ENCODE data around the gene SUFU. TPM values are rescaled to one million over a fixed set of nuclear protein-coding genes. Genes with fewer than 3 reads are reported as not detected.

SUFU gene
- total RNA-seq, 4 donors from 2014 or later = 5.0 to 8.9 (median 6.8) TPM

DNA sequence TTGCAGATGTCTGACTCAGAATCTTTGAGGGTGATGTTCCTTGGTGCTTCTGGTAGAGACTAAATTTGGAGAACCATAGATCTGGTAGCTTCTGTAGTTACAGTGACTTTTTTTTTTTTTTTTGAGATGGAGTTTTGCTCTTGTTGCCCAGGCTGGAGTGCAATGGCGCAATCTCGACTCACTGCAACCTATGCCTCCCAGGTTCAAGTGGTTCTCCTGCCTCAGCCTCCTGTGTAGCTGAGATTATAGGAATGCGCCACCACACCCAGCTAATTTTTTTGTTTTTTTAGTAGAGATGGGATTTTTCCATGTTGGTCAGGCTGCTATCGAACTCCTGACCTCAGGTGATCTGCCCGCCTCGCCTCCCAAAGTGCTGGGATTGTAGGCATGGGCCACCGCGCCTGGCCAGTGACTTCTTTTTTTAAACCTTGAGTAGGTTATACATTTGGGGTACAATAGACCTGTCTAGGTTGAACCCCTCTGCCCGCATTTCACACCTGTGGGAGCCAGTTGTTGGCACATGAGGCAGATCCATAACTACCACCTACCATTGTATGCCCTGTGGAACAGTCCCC is 47.0 kb downstream of the SUFU start:
- no peak for DNase-seq
- Histone ChIP-seq H3K4me1 (peaks cover 0 to 18% (median 8%) of the 10 kb centered on the region in 3 donors), H3K4me3 (no peak overlapping the region), H3K27ac (no peak overlapping the region), H3K27me3 (no peaks in the 10 kb centered on the region), H3K9me3 (no peaks in the 10 kb centered on the region), H3K36me3 (peaks cover 0 to 34% (median 0%) of the 10 kb centered on the region in 3 donors)
- TF ChIP-seq POLR2A (IDR thresholded peaks at IDR 0.05) = no peak
- TF ChIP-seq, protein P1, sequence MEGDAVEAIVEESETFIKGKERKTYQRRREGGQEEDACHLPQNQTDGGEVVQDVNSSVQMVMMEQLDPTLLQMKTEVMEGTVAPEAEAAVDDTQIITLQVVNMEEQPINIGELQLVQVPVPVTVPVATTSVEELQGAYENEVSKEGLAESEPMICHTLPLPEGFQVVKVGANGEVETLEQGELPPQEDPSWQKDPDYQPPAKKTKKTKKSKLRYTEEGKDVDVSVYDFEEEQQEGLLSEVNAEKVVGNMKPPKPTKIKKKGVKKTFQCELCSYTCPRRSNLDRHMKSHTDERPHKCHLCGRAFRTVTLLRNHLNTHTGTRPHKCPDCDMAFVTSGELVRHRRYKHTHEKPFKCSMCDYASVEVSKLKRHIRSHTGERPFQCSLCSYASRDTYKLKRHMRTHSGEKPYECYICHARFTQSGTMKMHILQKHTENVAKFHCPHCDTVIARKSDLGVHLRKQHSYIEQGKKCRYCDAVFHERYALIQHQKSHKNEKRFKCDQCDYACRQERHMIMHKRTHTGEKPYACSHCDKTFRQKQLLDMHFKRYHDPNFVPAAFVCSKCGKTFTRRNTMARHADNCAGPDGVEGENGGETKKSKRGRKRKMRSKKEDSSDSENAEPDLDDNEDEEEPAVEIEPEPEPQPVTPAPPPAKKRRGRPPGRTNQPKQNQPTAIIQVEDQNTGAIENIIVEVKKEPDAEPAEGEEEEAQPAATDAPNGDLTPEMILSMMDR (IDR thresholded peaks at IDR 0.05) = no peak
- intact Hi-C loops (cut with DNase I) = no loop called here
- 99 to 100% methylated on average over 6 to 9 of the region's 9 CpGs for WGBS, 2 donors

GRCh38 chr10:102552533-102552932 is 48.8 kb downstream of the SUFU start:
- Histone ChIP-seq H3K27me3 (no peaks in the 10 kb centered on the region), H3K4me3 (no peak overlapping the region), H3K4me1 (peaks cover 0 to 19% (median 7%) of the 10 kb centered on the region in 3 donors), H3K9me3 (no peaks in the 10 kb centered on the region), H3K36me3 (peaks cover 0 to 34% (median 0%) of the 10 kb centered on the region in 3 donors), H3K27ac (no peak overlapping the region)
- WGBS, 2 donors = 79 to 84% methylated on average over 2 of the region's 2 CpGs
- TF ChIP-seq, protein P1 (IDR thresholded peaks at IDR 0.05) = no peak
- no peak for TF ChIP-seq POLR2A (IDR thresholded peaks at IDR 0.05)
- DNase-seq = no peak
- intact Hi-C loops (cut with DNase I) = no loop called here

GRCh38 chr10:102553771-102554170 is 50.0 kb downstream of the SUFU start:
- Histone ChIP-seq H3K27ac (no peak overlapping the region), H3K36me3 (peaks cover 0 to 34% (median 0%) of the 10 kb centered on the region in 3 donors), H3K27me3 (no peaks in the 10 kb centered on the region), H3K9me3 (no peaks in the 10 kb centered on the region), H3K4me1 (peaks cover 0 to 19% (median 7%) of the 10 kb centered on the region in 3 donors), H3K4me3 (no peak overlapping the region)
- 95% methylated on average over 7 of the region's 7 CpGs for WGBS, 2 donors
- TF ChIP-seq, protein P1 (IDR thresholded peaks at IDR 0.05) = no peak
- TF ChIP-seq POLR2A (IDR thresholded peaks at IDR 0.05) = no peak
- no peak for DNase-seq
- intact Hi-C loops (cut with DNase I) = no loop called here

- intact Hi-C loops (cut with DNase I) = no loop called here
- TF ChIP-seq POLR2A (IDR thresholded peaks at IDR 0.05) = no peak
- TF ChIP-seq, protein P1 (IDR thresholded peaks at IDR 0.05) = no peak
- WGBS, 2 donors = 95 to 99% methylated on average over 5 of the region's 5 CpGs
- H3K27me3 ChIP-seq = no peaks in the 10 kb centered on the region
- H3K36me3 ChIP-seq = peaks cover 0 to 30% (median 0%) of the 10 kb centered on the region in 3 donors
- H3K27ac ChIP-seq = no peak overlapping the region
- DNase-seq = no peak
- H3K4me3 ChIP-seq = no peak overlapping the region
- no peaks in the 10 kb centered on the region for H3K9me3 ChIP-seq
- H3K4me1 ChIP-seq = peaks cover 0 to 19% (median 7%) of the 10 kb centered on the region in 3 donors
Observed at GRCh38 chr10:102554531-102554930, 50.8 kb downstream of the SUFU start.

DNA sequence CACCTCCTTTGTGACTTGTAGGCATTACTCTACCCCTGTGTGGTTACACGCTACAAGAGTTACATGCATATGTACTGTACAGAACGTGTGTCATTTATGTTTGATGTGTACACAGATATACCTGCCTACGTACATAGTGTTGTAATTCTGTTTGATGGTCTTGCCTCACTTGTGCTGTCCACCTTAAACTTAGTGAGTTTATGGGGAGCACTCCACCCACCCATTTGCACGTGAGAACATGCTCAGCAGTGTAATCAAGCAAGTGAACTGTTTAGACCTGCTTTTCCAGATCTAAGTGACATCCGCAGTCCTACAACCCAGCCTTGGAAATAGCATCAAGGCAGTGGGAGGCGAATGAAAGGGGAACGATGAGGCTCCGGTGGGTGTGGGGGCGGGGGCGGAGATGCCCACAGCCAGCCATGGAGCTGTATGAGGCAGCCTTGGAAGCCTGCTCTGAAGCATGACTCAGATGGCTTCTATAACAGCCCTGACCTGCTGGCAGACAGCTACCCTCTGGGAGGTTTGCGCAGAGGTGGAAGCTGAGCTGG is 52.1 kb downstream of the SUFU start:
- intact Hi-C loops (cut with DNase I) = no loop called here
- Histone ChIP-seq H3K27ac (peak overlapping the region in 2 of 4 donors; percentile 28 to 43), H3K9me3 (no peaks in the 10 kb centered on the region), H3K27me3 (no peaks in the 10 kb centered on the region), H3K4me3 (no peak overlapping the region), H3K36me3 (peaks cover 0 to 16% (median 0%) of the 10 kb centered on the region in 3 donors), H3K4me1 (peaks cover 0 to 19% (median 7%) of the 10 kb centered on the region in 3 donors)
- DNase-seq = no peak
- TF ChIP-seq, protein P1 (IDR thresholded peaks at IDR 0.05) = no peak
- TF ChIP-seq POLR2A (IDR thresholded peaks at IDR 0.05) = no peak
- WGBS, 2 donors = 44 to 61% methylated on average over 5 to 6 of the region's 11 CpGs

Data from esophagus squamous epithelium (tissue), 5 donors.